CD1c-positive myeloid dendritic cell (primary cell): ENCODE data around the gene TUBB3.
"Not testable (repeated sequence)": the region's sequence is repeated elsewhere in the genome, so short reads cannot be mapped to it uniquely, and the experiment has no call there.

Experiments used
- DNase-seq: peaks from one replicate; pipeline ENCODE4 v3.0.0-alpha.2; 2016; ENCODE audit errors: extremely low spot score

TUBB3 gene

GRCh38 chr16:89965447-89966225 is 42.5 kb downstream of the TUBB3 start:
- DNase-seq, result no peak

- DNase-seq, result no peak
Measured at GRCh38 chr16:89966756-89967155, 43.6 kb downstream of the TUBB3 start.

GRCh38 chr16:89967436-89967835 is 44.3 kb downstream of the TUBB3 start:
- peak; percentile 76 for DNase-seq

- DNase-seq, result not testable (repeated sequence)
Measured at GRCh38 chr16:89968074-89968473, 44.9 kb downstream of the TUBB3 start.

GRCh38 chr16:89969741-89970410 is 46.7 kb downstream of the TUBB3 start:
- peak; percentile 74 for DNase-seq

- DNase-seq, result no peak
Measured at GRCh38 chr16:89971495-89972243, 48.5 kb downstream of the TUBB3 start.

- peak; percentile 99 for DNase-seq
Measured at GRCh38 chr16:89972244-89973234, 49.4 kb downstream of the TUBB3 start.

GRCh38 chr16:89973235-89973634 is 50.1 kb downstream of the TUBB3 start:
- no peak for DNase-seq

- no peak for DNase-seq
Measured at GRCh38 chr16:89973654-89974335, 50.7 kb downstream of the TUBB3 start.

- DNase-seq, result no peak
Measured at GRCh38 chr16:89974870-89975269, 51.7 kb downstream of the TUBB3 start.

- DNase-seq, result peak; percentile 44
Measured at GRCh38 chr16:89981414-89981813, 58.3 kb downstream of the TUBB3 start.

GRCh38 chr16:89982318-89982717 is 59.2 kb downstream of the TUBB3 start:
- DNase-seq, result no peak

GRCh38 chr16:89983536-89983935 is 60.4 kb downstream of the TUBB3 start:
- no peak for DNase-seq

- DNase-seq, result no peak
Measured at GRCh38 chr16:89984216-89984615, 61.1 kb downstream of the TUBB3 start.

- no peak for DNase-seq
Measured at GRCh38 chr16:89985219-89985618, 62.1 kb downstream of the TUBB3 start.
